Activated naive CD8-positive, alpha-beta T cell treated with anti-CD3 and anti-CD28 coated beads, Interleukin-2, amount 10 ng/mL, durations not matched to agents 7 days and 5 days (primary cell): ENCODE results near the gene STRBP. TPM values are rescaled to one million over a fixed set of nuclear protein-coding genes. Genes with fewer than 3 reads are reported as not detected.

Source experiments
- ATAC-seq: fragments of 150-1000 bp; cut with Tn5 transposase; one replicate; pipeline ENCODE4 v1.10.0; 2021; ENCODE audit warnings: low read depth, moderate library complexity
- POLR2A ChIA-PET: fragments of 350-600 bp; sonication (Branson Sonifier 250); formaldehyde crosslinking; loops from one replicate; lab custom pipeline; 2021; ENCODE audit warnings: antibody characterized with exemption; lab: Charles Lee
- DNase-seq: peaks from one replicate; pipeline ENCODE4 v3.0.0; 2021
- H3K27ac Mint-ChIP-seq: one replicate; pipeline ENCODE4 v1.8.0; 2022; ENCODE audit warnings: mild to moderate bottlenecking, mixed read lengths
- H3K27me3 Mint-ChIP-seq: one replicate; pipeline ENCODE4 v1.8.0; 2022; ENCODE audit warnings: mild to moderate bottlenecking, moderate library complexity, mixed read lengths
- H3K36me3 Mint-ChIP-seq: one replicate; pipeline ENCODE4 v1.8.0; 2021; ENCODE audit warnings: mild to moderate bottlenecking, mixed read lengths
- H3K4me1 Mint-ChIP-seq: one replicate; pipeline ENCODE4 v1.8.0; 2021; ENCODE audit warnings: mixed read lengths
- H3K4me3 Mint-ChIP-seq: one replicate; pipeline ENCODE4 v1.8.0; 2022; ENCODE audit warnings: mild to moderate bottlenecking, moderate library complexity, mixed read lengths
- H3K9me3 Mint-ChIP-seq: one replicate; pipeline ENCODE4 v1.8.0; 2021; ENCODE audit warnings: mixed read lengths
- total RNA-seq, 2 experiments: library from RNA; stranded (reverse); gene quantifications; one replicate each; pipeline ENCODE4 v1.2.3, GENCODE V29; 2021

The STRBP gene
- total RNA-seq, 2 experiments from 2014 or later, result 30.3 to 31.0 TPM

DNA sequence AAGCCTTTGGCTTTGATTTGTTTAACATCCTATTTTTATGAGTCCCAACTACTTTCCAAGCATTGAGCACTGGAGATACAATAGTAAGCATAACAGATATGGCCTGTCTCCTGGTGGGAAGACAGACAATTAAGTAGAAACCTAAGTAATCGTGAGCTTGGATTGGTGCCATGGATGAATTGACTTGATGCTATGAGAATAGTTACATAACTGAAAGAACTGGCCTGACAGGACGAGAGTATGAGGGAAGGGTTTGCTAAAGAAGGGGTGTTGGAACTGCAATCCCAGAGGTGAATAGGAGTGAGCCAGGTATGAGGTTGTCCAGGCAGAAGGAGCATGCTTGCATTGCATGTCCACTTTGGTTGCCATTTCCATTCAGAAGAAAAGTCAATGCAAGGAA lies 182.5 kb downstream of the STRBP start:
- H3K27me3 Mint-ChIP-seq, result no peaks in the 10 kb centered on the region
- ATAC-seq (no peak), DNase-seq (no peak)
- H3K36me3 Mint-ChIP-seq, result peaks cover 9% of the 10 kb centered on the region
- H3K4me1 Mint-ChIP-seq, result peaks cover 2% of the 10 kb centered on the region
- no peaks in the 10 kb centered on the region for H3K9me3 Mint-ChIP-seq
- H3K27ac Mint-ChIP-seq, result no peak overlapping the region
- POLR2A ChIA-PET, result no interaction called here
- H3K4me3 Mint-ChIP-seq, result no peak overlapping the region

DNA sequence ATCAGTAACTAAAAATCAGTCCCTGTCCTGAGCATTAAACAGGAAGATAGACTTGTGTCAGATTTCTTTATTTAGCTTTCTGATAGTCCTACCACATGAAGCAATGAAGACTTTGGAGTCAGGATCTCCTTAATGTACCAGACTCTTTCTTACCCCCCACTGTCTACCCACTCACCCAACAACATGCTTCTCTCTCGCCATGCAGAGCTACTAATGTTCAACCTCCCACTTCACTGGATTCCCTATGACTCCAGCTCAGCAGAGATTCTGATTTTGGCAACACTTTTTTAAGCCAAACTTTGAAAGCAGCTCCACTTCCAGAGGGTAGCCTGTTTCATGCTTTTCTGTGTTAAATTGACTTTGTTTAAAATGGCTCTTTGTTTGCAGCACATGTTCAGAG lies 184.1 kb downstream of the STRBP start:
- Mint-ChIP-seq H3K9me3 (no peaks in the 10 kb centered on the region), H3K36me3 (peaks cover 6% of the 10 kb centered on the region), H3K4me3 (no peak overlapping the region), H3K27me3 (no peaks in the 10 kb centered on the region), H3K27ac (no peak overlapping the region), H3K4me1 (peaks cover 3% of the 10 kb centered on the region)
- ATAC-seq (no peak), DNase-seq (no peak)
- POLR2A ChIA-PET, result no interaction called here

DNA sequence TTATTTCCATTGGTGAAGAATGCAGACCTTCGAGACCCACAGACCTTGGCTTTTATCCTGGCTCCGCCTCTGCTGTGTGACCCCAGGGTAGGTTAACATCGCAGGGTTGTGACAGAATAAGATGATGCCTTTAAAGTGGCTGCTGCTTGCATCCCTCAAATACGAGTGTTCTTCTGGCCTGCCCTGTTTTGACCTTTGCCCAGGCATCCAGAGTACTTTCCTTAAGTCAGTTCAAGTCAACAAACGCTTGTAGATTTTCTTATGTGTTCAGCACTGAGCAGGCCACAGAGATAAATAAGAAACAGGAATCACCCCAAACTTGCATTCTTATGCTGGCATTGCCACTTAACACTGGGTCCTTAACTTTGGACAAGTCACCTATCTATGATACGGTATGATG lies 184.7 kb downstream of the STRBP start:
- Mint-ChIP-seq H3K27me3 (no peaks in the 10 kb centered on the region), H3K36me3 (peaks cover 7% of the 10 kb centered on the region), H3K4me3 (no peak overlapping the region), H3K9me3 (no peaks in the 10 kb centered on the region), H3K4me1 (peaks cover 3% of the 10 kb centered on the region), H3K27ac (no peak overlapping the region)
- ATAC-seq, result no peak
- DNase-seq, result no peak
- POLR2A ChIA-PET, result no interaction called here

DNA sequence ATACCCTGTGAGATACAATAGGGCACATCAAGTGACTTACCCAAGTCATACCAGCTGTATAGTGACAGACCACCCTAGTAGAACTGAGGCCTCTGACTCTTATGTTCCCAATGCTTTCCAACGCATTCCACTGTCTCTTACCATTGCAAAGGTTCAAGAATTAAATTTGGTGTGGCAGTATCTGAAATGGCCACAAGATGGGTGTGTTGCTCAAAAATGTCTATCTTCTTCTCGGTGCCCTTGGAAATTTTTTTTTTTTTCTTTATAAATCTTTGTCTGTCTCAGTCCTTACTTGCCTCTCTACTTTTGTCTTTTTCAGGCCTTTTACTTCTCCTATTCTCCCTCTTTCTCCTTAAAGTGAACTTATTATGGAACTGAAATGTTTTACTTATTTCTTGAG lies 186.6 kb downstream of the STRBP start:
- peak; percentile 45 for ATAC-seq
- Mint-ChIP-seq H3K4me1 (peaks cover 3% of the 10 kb centered on the region), H3K27ac (no peak overlapping the region), H3K4me3 (no peak overlapping the region), H3K9me3 (no peaks in the 10 kb centered on the region), H3K27me3 (no peaks in the 10 kb centered on the region), H3K36me3 (peaks cover 8% of the 10 kb centered on the region)
- DNase-seq, result no peak
- POLR2A ChIA-PET, result no interaction called here

DNA sequence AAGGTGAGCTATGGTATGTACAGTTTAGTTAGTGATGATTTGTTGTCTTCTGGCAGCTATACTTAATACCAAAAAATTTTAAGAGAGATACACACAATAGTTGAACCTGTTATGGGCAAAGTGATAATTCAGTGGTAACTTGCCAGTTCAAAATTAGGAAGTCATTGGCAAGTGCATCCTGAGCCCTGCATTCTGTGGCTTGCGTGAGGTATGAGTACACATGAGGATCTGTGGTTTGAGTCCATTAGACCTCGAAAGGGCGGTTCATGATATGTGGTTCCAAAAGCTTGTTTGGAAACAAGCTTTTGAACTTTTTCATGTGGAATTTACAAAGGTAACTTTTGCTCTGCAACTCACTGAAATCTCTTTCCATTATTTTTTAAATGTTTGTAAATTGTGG lies 187.9 kb downstream of the STRBP start:
- ATAC-seq (no peak), DNase-seq (no peak)
- Mint-ChIP-seq H3K9me3 (no peaks in the 10 kb centered on the region), H3K27ac (no peak overlapping the region), H3K27me3 (no peaks in the 10 kb centered on the region), H3K4me1 (peaks cover 3% of the 10 kb centered on the region), H3K4me3 (no peak overlapping the region), H3K36me3 (peaks cover 6% of the 10 kb centered on the region)
- POLR2A ChIA-PET, result no interaction called here

DNA sequence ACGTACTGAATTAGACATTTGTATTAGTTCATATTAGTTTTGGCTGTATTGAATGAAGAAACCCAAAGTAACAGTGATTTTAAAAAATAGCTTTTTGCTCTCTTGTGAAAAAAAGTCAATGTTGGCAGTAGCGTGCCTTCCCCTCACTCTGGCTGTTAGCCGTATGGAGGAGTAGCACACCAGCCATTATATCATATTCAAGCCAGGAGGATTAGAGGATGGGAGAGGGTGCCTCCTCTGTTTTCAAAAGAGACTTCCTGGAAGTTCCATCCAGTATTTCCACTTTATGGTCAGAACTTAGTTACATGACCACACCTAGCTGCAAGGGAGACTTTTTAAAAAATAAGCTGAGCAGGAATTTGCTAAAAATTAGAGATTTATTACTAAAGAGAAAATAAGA lies 193.8 kb downstream of the STRBP start:
- H3K4me3 Mint-ChIP-seq, result no peak overlapping the region
- H3K27me3 Mint-ChIP-seq, result no peaks in the 10 kb centered on the region
- peaks cover 9% of the 10 kb centered on the region for H3K36me3 Mint-ChIP-seq
- POLR2A ChIA-PET, result no interaction called here
- no peak overlapping the region for H3K27ac Mint-ChIP-seq
- DNase-seq (no peak), ATAC-seq (no peak)
- no peaks in the 10 kb centered on the region for H3K9me3 Mint-ChIP-seq
- no peaks in the 10 kb centered on the region for H3K4me1 Mint-ChIP-seq

DNA sequence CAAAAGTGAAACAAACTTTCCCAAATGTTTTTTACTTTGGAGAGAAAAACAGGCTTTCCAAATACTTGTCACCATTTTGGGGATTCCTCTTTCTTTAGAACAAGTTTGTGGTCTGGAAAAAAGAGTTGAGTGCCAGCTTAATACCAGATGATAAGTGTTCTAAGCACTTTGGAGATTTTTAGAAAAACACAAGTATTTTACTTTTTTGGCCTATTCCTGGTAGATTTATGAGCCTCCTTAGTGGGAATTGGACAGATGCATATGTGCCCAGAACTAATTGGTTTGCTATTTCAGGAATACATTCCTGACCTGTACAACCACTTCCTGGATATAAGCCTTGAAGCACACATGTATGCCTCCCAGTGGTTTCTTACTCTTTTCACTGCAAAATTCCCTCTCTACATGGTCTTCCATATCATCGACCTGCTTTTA lies 194.4 kb downstream of the STRBP start:
- POLR2A ChIA-PET, result no interaction called here
- no peak for ATAC-seq
- DNase-seq, result no peak
- Mint-ChIP-seq H3K27me3 (no peaks in the 10 kb centered on the region), H3K4me3 (no peak overlapping the region), H3K9me3 (no peaks in the 10 kb centered on the region), H3K36me3 (peaks cover 9% of the 10 kb centered on the region), H3K27ac (no peak overlapping the region), H3K4me1 (no peaks in the 10 kb centered on the region)

DNA sequence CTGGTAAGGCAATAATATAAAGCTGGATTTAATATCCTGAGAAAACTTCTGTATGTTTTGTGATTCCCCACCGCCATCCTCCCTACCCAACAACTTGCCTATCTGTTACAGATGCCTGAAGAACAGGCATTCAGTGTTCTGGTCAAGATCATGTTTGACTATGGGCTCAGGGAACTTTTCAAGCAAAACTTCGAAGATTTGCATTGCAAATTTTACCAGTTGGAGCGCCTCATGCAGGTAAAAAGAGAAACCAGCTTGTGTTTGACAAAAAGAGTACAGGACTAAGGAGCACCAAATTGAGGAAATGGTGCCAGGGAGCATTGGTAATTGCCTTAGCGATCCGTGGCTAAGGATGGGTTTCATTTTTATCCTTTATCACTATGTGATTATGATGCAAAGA lies 194.9 kb downstream of the STRBP start:
- Mint-ChIP-seq H3K4me3 (no peak overlapping the region), H3K4me1 (no peaks in the 10 kb centered on the region), H3K27me3 (no peaks in the 10 kb centered on the region), H3K9me3 (no peaks in the 10 kb centered on the region), H3K36me3 (peaks cover 8% of the 10 kb centered on the region), H3K27ac (no peak overlapping the region)
- POLR2A ChIA-PET, result no interaction called here
- DNase-seq (no peak), ATAC-seq (no peak)

DNA sequence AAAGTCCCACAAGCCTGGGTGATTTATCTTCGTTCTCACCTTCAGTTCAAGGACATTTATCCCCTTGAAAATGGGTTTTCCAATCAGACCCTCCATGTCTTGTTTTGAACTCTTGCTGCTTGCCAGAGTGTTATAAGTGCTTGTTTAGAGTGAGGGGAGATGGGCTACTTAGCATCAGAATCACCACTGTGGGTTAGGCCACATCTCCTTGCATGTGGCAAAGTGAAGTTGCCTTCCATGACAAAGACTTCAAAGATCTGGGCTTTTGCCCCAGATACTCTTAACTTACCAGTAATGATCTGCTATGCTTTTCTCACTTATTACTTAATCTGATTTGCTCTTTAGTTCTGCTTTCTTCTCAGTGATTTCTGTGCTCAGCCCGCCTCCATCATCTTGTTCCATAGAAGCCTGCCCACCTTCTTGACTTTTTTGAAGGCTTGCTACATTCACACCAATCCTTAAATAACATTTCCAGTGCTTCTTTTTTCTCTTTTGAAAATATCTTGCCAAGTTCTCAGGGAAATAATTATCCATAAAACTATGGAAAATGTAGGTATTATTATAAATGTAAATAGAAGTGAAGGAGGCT lies 195.9 kb downstream of the STRBP start:
- DNase-seq, result no peak
- Mint-ChIP-seq H3K4me3 (no peak overlapping the region), H3K9me3 (no peaks in the 10 kb centered on the region), H3K27me3 (no peaks in the 10 kb centered on the region), H3K4me1 (no peaks in the 10 kb centered on the region), H3K27ac (no peak overlapping the region), H3K36me3 (peaks cover 10% of the 10 kb centered on the region)
- ATAC-seq, result no peak
- POLR2A ChIA-PET, result no interaction called here

Other genes with a start within 250 kb of the STRBP start
- gene GPR21, start 234.9 kb downstream of the STRBP start, total RNA-seq, result 1 to 10 TPM in 1 of 2 experiments, under 1 TPM in 1; 0.40 to 1.2 TPM
- not detected for gene CRB2, start 87.6 kb upstream of the STRBP start, total RNA-seq